Gastroesophageal sphincter (tissue), 4 donors: ENCODE measurements around the gene ADAM10. TPM values are rescaled to one million over a fixed set of nuclear protein-coding genes. Genes with fewer than 3 reads are reported as not detected.

Experiments
- ATAC-seq: fragments of 150-250 bp; one replicate; pipeline ENCODE4 v1.9.1; 2016; ENCODE audit warnings: mild to moderate bottlenecking, moderate library complexity
- H3K27ac ChIP-seq, 4 donors: fragments of 200-600 bp; sonication (generic) in 3 of 4; 1 replicate in 3 of 4; 2 replicates in 1 of 4; pipeline ENCODE4 v1.5.1; 2016 to 2019
- H3K27me3 ChIP-seq: fragments of 200-600 bp; sonication (generic); one replicate; pipeline ENCODE4 v1.5.1; 2019
- H3K36me3 ChIP-seq, 2 donors: fragments of 200-600 bp; sonication (generic); one replicate each; pipeline ENCODE4 v1.5.1; 2019; ENCODE audit warnings: control low read depth in 1 of 2
- H3K4me1 ChIP-seq, 3 donors: fragments of 200-600 bp; sonication (generic); 1 replicate in 2 of 3; 2 replicates in 1 of 3; pipeline ENCODE4 v1.5.1; 2016 to 2019; ENCODE audit warnings: control low read depth in 2 of 3
- H3K4me3 ChIP-seq, 2 donors: fragments of 200-600 bp; sonication (generic); one replicate each; pipeline ENCODE4 v1.5.1; 2019; ENCODE audit warnings: mild to moderate bottlenecking in 1 of 2, moderate library complexity in 1 of 2
- H3K9me3 ChIP-seq, 3 donors: fragments of 200-600 bp; sonication (generic); one replicate each; pipeline ENCODE4 v1.5.1; 2017 to 2019; ENCODE audit warnings: control low read depth in 2 of 3
- EP300 ChIP-seq: sonication (generic); formaldehyde crosslinking; IDR thresholded peaks from one replicate; pipeline ENCODE4 v1.6.1; 2017; ENCODE audit warnings: antibody characterized with exemption, mild to moderate bottlenecking
- POLR2A ChIP-seq, 2 donors: fragments of 450-650 bp; IDR thresholded peaks; one replicate each; pipeline ENCODE4 v1.6.1; 2017; ENCODE audit warnings: antibody characterized with exemption in 2 of 2, mild to moderate bottlenecking in 2 of 2, moderate library complexity in 1 of 2
- POLR2AphosphoS5 ChIP-seq: sonication (generic); formaldehyde crosslinking; IDR thresholded peaks from one replicate; pipeline ENCODE4 v1.6.1; 2017; ENCODE audit warnings: antibody characterized with exemption
- WGBS, 2 donors: methylation state at CpG; one replicate each; pipeline ENCODE4 v1.1.5; 2018; ENCODE audit warnings: low coverage in 1 of 2; 5-methylcytosine and 5-hydroxymethylcytosine counted together
- total RNA-seq, 4 donors: library from RNA; depleted of rRNA; stranded (reverse); fragments of >200 nt; gene quantifications; one replicate each; pipeline ENCODE4 v1.1.0, GENCODE V29; 2016
- TF ChIP-seq, protein P1 (sequence below), 4 experiments: fragments of 200-600 bp in 2 of 4; fragments of 450-650 bp in 2 of 4; sonication (generic) in 1 of 4; IDR thresholded peaks; one replicate each; pipeline ENCODE4 v1.5.1; 2017 to 2019; ENCODE audit warnings: antibody characterized with exemption in 4 of 4, mild to moderate bottlenecking in 2 of 4, moderate library complexity in 2 of 4

ADAM10 gene
- total RNA-seq, 4 donors from 2014 or later: 59.5 to 69.1 (median 62.3) TPM

DNA sequence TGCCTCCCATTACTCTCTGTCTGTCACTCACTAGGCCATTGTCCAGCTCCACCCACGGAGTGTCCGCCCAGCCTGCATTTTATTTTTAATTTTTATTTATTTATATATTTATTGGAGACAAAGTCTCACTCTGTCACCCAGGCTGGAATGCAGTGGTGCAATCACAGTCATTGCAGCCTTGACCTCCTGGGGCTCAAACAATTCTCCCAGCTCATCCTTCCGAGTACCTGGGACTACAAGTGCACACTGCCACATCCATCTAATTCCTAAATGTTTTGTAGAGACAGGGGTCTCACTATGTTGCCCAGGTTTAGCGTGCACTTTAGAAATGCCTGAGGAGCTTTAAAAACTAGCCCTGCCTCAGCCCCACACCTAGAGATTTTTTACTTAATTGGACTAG is 176.2 kb downstream of the ADAM10 start:
- Histone ChIP-seq H3K4me1 (no peaks in the 10 kb centered on the region), H3K9me3 (no peaks in the 10 kb centered on the region), H3K36me3 (no peaks in the 10 kb centered on the region), H3K4me3 (no peak overlapping the region), H3K27me3 (no peaks in the 10 kb centered on the region), H3K27ac (no peak overlapping the region)
- TF ChIP-seq POLR2AphosphoS5 (no peak), EP300 (no peak), POLR2A (IDR thresholded peaks at IDR 0.05) (no peak)
- TF ChIP-seq, protein P1, sequence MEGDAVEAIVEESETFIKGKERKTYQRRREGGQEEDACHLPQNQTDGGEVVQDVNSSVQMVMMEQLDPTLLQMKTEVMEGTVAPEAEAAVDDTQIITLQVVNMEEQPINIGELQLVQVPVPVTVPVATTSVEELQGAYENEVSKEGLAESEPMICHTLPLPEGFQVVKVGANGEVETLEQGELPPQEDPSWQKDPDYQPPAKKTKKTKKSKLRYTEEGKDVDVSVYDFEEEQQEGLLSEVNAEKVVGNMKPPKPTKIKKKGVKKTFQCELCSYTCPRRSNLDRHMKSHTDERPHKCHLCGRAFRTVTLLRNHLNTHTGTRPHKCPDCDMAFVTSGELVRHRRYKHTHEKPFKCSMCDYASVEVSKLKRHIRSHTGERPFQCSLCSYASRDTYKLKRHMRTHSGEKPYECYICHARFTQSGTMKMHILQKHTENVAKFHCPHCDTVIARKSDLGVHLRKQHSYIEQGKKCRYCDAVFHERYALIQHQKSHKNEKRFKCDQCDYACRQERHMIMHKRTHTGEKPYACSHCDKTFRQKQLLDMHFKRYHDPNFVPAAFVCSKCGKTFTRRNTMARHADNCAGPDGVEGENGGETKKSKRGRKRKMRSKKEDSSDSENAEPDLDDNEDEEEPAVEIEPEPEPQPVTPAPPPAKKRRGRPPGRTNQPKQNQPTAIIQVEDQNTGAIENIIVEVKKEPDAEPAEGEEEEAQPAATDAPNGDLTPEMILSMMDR (IDR thresholded peaks at IDR 0.05): no peak
- WGBS, 2 donors: 81 to 91% methylated on average over 3 to 4 of the region's 4 CpGs
- no peak for ATAC-seq

DNA sequence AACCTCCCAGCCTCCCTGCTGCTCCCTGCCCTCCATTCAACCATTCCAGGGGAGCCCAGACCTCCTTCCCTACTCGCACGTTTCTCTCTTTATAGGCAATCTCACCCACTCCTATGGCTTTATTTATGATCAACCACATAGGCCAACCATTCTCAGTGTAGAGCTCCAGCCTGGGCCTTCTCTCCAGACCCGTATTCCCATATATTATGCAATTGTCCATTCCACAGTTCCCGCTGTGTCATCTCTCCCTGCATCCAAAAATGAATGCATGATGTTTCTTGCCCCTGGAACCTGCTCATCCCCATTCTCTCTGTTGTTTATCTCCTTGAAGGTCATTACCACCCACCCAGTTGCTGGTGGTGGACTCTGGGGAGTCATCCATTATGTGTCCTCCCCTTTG is 177.0 kb downstream of the ADAM10 start:
- WGBS, 2 donors: 95 to 100% methylated on average over 3 to 4 of the region's 4 CpGs
- Histone ChIP-seq H3K27ac (no peak overlapping the region), H3K4me3 (no peak overlapping the region), H3K4me1 (no peaks in the 10 kb centered on the region), H3K27me3 (no peaks in the 10 kb centered on the region), H3K36me3 (no peaks in the 10 kb centered on the region), H3K9me3 (no peaks in the 10 kb centered on the region)
- TF ChIP-seq POLR2AphosphoS5 (no peak), EP300 (no peak), POLR2A (IDR thresholded peaks at IDR 0.05) (no peak)
- TF ChIP-seq, protein P1 (IDR thresholded peaks at IDR 0.05): no peak
- no peak for ATAC-seq

DNA sequence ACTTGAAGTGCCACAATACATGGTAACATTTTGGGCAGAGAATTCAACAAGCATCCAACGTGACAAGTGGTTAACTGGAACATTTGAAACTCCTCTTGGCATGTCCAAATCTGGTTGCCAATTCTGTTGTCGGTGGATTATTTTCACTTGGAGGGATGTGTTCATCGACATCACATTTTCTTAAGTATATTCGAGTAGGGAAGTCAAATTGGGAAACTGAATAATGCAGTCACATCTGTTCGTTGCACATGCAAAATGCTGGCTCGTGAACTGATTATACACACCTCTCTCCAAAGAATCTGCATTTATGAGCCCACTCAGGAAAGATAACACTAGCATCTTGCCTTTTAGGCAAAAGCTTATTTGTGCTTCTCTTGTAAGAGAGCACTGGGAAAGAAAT is 178.0 kb downstream of the ADAM10 start:
- TF ChIP-seq, protein P1 (IDR thresholded peaks at IDR 0.05): no peak
- no peak for ATAC-seq
- H3K9me3 ChIP-seq: no peaks in the 10 kb centered on the region
- no peak overlapping the region for H3K27ac ChIP-seq
- 84 to 89% methylated on average over 6 of the region's 6 CpGs for WGBS, 2 donors
- H3K4me1 ChIP-seq: no peaks in the 10 kb centered on the region
- H3K27me3 ChIP-seq: no peaks in the 10 kb centered on the region
- no peak overlapping the region for H3K4me3 ChIP-seq
- no peaks in the 10 kb centered on the region for H3K36me3 ChIP-seq

DNA sequence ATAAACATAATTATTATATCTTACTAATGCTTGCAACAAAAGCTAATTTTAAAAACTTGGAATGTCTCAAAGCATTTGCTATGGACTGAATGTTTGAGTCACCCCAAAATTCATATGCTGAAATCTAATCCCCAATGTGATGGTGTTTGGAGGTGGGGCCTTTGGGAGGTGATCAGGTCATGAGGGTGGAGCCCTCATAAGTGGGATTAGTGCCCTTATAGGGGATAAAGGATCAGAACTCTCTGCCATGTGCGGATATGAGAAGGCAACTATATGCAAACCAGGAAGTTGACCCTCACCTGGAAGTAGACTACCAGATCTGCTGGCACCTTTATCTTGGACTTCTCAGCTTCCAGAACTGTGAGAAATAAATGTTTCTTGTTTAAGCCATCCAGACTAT is 180.1 kb downstream of the ADAM10 start:
- WGBS, 2 donors: 80 to 86% methylated on average over 1 of the region's 1 CpG
- Histone ChIP-seq H3K9me3 (no peaks in the 10 kb centered on the region), H3K27me3 (no peaks in the 10 kb centered on the region), H3K36me3 (no peaks in the 10 kb centered on the region), H3K27ac (no peak overlapping the region), H3K4me1 (no peaks in the 10 kb centered on the region), H3K4me3 (no peak overlapping the region)
- no peak for ATAC-seq
- TF ChIP-seq POLR2AphosphoS5: no peak
- no peak for TF ChIP-seq EP300
- TF ChIP-seq, protein P1 (IDR thresholded peaks at IDR 0.05): no peak
- no peak for TF ChIP-seq POLR2A (IDR thresholded peaks at IDR 0.05)

DNA sequence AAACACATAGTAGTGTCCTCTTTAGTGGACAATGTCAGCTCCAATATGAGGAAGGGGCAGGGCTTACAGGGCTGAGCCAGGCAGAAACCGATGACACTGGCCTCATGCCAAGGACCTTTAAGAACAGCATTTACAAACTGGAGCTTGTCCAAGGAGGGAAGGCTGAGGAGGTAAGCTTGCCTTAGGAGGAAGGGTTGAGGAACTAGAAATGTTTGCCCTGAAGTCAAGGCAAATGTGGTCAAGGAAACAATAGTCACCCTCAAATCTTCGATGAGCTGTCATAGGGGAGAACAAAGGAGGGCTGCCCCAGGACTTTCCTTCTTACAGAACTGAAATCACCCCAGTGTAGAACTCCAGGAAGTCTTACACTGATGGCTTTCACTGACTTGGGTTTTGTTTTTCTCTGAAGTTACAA is 181.3 kb downstream of the ADAM10 start:
- H3K36me3 ChIP-seq: no peaks in the 10 kb centered on the region
- WGBS, 2 donors: 19 to 27% methylated on average over 2 of the region's 2 CpGs
- ATAC-seq: peak; percentile 34
- H3K27me3 ChIP-seq: no peaks in the 10 kb centered on the region
- no peak overlapping the region for H3K27ac ChIP-seq
- TF ChIP-seq POLR2A (IDR thresholded peaks at IDR 0.05) (no peak), EP300 (no peak), POLR2AphosphoS5 (no peak)
- TF ChIP-seq, protein P1 (IDR thresholded peaks at IDR 0.05): no peak
- no peaks in the 10 kb centered on the region for H3K9me3 ChIP-seq
- no peaks in the 10 kb centered on the region for H3K4me1 ChIP-seq
- no peak overlapping the region for H3K4me3 ChIP-seq
